ENCODE measurements around the gene ZBTB20.

- TF ChIP-seq EP300 (IDR thresholded peaks at IDR 0.05; ENCODE audit: borderline replicate concordance in 1 of 2, low read depth in 1 of 2, low read length in 1 of 2) = no peak
- no peak for TF ChIP-seq REST (IDR thresholded peaks at IDR 0.05; ENCODE audit: low read depth, low read length)
- TF ChIP-seq CTCF (IDR thresholded peaks at IDR 0.05) = no peak
- TF ChIP-seq MAX (IDR thresholded peaks at IDR 0.05; ENCODE audit: low read depth) = no peak
These were observed 282.1 kb downstream of the ZBTB20 start for GRCh38 chr3:114864970-114865369.

All from SK-N-SH (cell line).